Posterior cingulate gyrus (tissue), 11 donors: ENCODE results near the gene COL9A1.

Source experiments
- DNase-seq, 10 donors: peaks; one replicate each; pipeline versions ENCODE4 v3.0.0 to v3.0.0-alpha.2; 2020 to 2021; ENCODE audit warnings: mixed read lengths in 3 of 10
- intact Hi-C: fragments of 100-400 bp; cut with DNase I; formaldehyde crosslinking; loops from one replicate; pipeline ENCODE4 v1.15.1; 2023

COL9A1 gene

DNA sequence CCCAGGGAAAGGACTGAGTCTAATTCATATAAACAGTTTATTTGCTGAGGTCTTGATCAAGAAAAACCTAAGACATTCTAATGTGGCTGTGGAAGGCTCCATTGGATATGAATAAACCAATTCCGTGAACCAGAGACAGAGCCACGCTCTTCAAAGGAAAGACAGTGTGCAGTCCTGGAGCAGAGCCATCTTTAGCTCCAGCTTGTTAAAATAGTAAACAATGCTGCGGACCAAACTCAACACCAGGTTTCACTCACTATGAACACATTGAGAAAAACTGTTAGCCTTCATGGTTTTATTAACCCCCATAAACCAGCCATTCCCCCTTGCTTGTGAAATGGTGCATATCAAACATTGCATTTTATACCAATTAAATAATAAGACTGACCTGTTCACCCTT is 61.9 kb downstream of the COL9A1 start:
- intact Hi-C loops = no loop called here
- peak in 1 of 10 donors; percentile 12 for DNase-seq

DNA sequence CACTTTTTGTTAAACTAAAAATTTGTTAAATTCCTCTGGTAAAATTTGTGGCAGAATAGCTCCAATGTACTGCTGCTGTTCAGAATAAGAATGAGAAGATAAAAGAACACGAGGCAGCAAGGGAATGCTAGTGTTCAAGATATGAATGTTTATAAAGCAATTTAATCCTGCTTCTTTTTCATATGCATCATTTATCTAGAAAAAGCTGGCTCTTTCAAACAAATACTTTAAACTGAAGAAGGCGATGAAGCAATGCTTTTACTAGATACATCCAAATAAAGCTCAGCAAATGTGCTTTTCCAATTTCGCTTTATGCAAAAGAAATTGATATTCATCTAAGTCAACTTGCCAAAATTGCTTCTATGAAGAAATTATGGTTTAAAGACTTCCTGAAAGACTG is 66.5 kb downstream of the COL9A1 start:
- intact Hi-C loops = no loop called here

DNA sequence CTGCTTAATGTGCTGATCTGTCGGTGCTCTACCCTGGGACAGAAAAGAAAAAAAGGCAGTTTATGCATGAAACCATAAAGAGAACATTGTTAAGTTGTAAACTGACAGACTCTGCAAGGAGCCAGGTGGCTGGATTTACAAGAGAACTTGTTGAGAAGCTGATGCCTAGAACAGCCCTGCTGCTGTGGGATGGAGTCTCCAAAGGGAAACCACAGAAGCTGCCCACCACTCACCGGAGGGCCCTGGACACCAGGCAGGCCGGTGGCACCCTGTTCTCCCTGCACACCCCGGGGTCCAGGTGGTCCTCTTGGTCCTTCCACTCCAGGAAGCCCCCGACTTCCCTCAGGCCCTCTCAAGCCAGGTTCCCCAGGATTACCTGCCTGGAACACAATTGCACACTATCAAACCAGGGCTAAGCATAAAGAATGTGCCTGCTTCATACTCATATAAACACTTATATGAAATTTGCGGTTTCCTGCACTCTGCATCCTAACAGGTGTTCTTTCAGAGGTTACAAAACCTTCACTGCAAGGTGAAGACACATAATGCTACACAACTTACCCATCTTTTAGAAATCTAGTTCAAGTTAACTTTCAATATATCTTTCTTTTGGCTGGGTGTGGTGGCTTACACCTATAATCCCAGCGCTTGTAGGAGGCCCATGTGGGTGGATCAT is 68.2 kb downstream of the COL9A1 start:
- DNase-seq = peak in 1 of 10 donors; percentile 69
- intact Hi-C loops = no loop called here

More for the DNA sequence above, 66.5 kb downstream of the COL9A1 start:
- no peak for DNase-seq

DNA sequence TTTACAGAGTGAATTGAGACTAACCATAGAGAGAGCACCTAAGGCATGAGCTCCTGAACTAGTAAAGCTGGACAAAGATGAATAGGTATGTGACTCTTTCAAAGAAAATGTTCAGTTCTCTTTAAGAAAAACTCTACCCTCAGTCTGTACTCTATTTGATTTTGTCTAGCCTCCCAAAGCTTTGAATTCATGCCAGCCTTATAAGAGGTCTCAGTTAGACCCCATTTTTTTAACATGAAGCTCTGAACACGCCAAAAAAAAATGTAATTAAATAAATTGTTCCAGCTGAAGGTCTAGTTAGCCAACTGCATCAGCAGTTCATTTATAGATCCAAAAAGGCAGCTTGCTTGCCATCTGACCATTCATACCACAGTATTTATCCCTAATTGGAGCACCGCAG is 71.6 kb downstream of the COL9A1 start:
- no peak for DNase-seq
- intact Hi-C loops = no loop called here

DNA sequence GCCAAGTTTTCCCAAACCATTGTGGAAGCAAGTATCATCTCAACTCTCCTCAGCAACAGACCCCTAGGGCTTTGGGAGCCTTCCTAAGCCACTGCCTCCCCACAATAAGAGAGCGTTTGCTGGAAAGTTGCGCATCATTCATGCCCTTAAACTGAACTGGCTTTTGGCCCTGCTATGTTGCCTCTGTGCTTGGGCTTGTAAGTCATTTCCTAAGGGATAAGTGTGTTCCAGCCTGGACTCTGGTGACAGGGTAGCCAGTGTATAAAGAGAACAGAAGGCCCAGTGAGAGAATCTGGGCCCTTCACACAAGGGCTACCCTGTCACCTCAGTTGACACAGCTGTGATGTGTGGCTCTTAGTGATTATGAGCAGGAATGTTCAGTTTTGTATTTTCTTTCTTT is 77.8 kb downstream of the COL9A1 start:
- intact Hi-C loops = no loop called here
- peak in 1 of 10 donors; percentile 22 for DNase-seq

DNA sequence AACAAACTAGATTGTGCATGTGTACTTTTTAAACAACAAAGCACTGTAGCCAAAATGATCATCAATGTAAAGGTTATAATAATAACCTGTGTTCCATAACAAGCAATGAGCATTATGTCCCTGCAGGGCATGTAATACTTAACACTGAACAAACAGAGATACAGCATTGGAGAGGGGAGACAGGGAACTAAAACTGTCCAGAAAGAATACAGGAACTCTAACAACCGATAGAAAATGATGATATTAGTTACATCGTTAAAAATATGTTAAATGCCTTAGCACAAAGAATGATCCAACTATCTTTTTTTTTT is 80.5 kb downstream of the COL9A1 start:
- DNase-seq = no peak
- intact Hi-C loops = loop anchor here (1.0 to 5.0 kb wide), 2 partner anchors 80 to 147 kb away; partner anchors contain the start of gene COL9A1

DNA sequence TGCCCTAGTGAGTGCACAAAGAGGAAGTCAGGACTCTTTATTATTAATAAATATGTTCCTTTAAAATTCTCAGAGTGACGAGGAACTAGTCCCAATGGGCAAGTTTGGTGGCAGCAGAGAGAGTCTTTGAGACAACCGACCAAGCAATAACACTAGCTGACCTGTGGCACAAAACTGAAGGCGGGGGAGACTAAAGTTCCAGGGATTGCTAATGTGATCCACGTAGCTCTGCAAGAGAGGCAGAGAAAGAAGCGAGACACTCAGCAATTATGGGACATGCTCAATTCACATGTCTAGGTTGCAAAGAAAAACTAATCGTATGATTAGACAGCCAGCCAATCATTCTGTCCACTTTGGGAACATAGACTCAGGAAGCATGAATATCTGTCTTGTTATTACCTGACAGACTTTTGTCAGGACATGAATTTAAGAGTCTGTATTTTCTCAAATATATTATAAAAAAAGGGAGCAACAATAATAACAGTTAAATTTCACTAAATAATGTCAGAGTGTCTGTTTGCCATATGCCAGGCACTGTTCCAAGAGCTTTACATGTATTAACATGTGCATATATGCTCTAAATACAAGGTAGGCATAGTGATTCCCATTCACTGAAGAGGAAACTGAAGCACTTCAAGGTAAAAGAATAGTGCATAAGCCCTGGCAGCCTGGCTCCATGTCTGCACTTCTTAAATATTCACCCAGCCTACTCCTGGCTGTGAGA is 81.0 kb downstream of the COL9A1 start:
- no peak for DNase-seq
- intact Hi-C loops = loop anchor here (1.0 to 5.0 kb wide), 2 partner anchors 80 to 147 kb away; partner anchors contain the start of gene COL9A1

DNA sequence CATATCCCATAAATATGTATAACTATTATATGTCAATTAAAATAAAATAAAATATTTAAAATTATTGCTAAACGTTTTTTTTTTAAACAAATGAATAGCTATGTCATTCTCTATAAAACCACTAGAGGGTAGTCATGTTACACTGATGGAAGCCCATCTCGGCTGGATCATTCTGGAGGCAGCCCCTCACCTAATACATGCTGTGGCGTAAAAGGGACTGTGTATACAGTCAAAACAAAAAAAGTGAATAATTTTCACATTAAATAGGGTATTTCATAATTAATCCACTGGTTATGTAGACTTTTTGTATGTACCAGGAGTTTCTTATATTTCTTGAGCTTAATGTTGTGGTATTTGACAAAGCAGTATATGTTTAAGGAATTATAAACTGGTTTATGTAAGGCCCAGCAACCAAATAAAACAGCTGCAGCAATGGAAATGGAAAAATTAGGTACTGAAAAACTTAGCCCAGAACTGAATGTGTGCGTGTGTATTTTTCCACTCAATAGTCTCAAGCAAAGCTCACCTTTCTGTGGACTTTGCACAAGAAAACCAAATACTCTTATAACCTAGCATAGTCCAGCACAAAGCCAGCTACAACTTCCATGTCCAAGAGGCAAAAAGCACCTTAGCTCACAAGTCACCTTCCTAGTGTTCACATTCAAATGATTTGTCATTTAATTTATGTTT is 81.7 kb downstream of the COL9A1 start:
- intact Hi-C loops = loop anchor here (5.0 kb wide), 1 partner anchor 81 kb away; the partner anchor contains the start of gene COL9A1
- DNase-seq = peak in 1 of 10 donors; percentile 67

DNA sequence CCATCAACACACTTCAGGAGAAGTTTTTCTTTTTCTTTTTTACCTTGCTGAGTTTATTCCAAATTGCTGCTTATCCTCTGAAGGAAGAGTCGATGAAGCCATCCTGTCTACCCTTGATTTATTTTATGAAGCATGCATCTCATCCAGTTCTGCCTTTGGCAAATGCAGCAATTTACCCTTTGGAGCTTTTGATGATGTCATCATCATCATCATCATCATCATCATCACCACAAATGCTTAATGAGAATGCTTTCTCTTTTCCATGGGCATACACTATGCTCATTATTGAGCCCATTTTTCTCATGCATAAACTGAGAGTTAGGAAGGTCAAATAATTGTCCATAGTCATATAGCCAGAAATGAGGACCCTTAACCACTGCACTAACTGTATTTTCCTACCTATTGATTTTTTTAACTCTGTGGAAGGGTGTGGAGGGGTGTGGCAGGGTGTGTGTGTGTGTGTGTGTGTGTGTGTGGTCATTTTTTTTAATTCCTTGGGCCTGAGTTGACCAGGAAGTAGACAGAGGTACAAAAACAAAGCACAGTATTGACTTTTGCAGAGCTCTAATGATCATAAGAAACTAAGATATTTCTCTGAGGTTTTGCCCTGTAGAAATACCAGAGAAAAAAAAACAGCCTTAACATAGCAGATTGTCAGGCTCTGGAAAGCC is 82.8 kb downstream of the COL9A1 start:
- intact Hi-C loops = loop anchor here (5.0 kb wide), 1 partner anchor 82 kb away; the partner anchor contains the start of gene COL9A1
- no peak for DNase-seq

DNA sequence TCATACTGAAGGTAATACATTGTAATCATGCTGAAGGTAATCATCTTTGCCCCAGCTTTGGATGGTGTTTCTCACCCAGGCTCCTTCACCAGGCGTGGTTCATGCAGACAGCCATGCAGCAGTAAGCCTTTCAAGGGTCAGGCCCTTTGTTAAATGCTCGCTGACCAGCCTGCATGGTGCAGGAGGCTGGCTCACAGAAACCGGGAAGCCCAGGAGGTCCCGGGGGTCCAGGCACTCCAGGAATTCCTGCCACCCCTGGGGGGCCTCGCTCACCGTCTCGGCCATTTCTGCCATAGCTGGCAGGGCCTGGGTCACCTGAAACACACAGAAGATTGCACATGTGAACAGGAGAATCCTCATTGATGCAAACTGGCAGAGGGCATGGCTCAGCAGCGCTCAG is 86.1 kb downstream of the COL9A1 start:
- no peak for DNase-seq

DNA sequence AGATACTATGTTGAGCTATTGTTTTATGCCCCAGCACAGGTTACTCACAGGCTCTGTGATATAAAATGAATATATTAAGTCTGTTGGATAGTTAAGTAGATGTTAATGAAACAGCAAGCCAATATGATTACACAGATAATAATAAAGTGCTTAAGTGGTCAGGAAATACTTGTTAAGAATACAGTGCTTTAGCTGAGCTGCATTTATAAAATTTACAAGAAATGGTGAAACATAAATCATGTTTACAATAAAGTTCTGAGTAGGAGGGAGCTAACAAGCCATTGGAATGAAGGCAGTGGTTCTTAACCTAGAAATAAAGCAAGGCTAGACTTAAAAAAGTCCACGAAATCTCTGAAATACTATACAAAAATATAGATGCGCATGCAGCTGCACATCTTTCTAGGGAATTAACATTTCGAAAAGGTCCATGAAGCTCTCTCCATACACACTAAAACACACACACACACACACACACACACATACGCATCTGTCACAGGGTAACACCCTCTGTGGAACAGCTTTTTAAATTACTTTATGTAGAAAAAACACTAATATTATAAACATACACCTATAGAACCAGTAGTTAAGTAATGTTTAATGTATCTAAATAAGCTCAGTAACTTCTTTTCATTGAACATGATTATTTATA is 87.3 kb downstream of the COL9A1 start:
- intact Hi-C loops = no loop called here
- DNase-seq = no peak

More for the DNA sequence above, 86.1 kb downstream of the COL9A1 start:
- intact Hi-C loops = no loop called here

DNA sequence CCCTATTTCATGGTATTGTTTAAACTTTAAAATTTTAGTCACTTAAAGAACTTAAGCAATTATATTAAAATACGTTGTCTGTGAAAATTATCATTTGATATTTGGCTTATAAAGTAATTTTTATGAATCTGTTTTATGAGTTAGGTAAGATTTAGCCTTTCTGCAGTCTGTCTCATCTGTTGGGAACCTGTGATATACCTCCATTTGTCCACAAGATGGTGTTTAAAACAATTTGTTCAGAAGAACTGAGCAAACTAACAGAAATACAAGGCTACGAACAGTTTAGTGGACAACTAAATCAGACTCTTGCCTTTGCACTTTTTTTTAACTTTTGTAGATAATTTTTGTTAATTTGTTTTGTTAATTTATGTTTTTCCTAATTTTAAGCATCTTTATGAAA is 92.4 kb downstream of the COL9A1 start:
- no peak for DNase-seq
- intact Hi-C loops = no loop called here

DNA sequence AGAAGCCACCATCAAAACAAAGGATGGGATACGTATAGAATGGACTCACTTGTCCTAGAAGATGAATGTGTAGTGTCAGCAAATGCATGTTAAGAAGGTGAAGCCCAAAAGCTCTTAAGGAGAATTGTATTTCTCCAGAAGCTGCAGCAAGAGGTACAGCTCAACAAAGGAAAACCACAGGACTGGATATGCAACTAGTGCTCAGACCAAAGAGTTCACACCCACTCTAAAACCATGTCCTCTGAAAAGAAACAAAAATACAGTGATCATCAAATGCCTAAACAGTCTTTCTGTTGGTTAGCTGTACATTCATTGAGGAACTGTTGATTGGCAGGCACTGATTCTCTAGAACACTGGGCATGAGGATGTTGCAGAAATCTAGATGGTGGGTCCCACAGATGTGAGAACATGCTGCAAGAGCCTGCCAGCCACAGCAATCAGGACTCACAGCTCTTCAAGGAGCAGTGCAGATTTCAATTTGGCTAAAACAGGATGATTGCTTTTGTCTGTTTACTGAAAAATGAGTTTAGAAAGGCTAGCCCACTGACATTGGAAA is 94.6 kb downstream of the COL9A1 start:
- intact Hi-C loops = no loop called here

DNA sequence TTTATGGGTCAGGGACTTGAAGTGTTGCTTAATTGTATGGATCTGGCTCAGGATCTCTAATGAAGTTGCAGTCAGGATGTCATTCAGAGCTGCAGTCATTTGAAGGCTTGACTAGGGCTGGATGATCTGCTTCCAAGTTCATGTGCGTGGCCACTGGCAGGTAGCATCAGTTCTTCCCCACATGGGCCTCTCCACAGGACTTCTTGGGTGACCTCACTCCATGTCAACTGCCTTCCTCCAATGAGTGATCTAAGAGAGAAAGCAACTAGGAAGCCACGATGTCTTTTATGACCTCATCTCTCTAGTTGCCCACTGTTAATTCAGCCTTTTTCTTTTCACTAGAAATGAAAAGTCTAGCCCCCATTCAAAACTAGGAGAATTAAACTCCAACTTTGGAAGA is 104.1 kb downstream of the COL9A1 start:
- DNase-seq = no peak
- intact Hi-C loops = no loop called here

More for the DNA sequence above, 94.6 kb downstream of the COL9A1 start:
- no peak for DNase-seq

DNA sequence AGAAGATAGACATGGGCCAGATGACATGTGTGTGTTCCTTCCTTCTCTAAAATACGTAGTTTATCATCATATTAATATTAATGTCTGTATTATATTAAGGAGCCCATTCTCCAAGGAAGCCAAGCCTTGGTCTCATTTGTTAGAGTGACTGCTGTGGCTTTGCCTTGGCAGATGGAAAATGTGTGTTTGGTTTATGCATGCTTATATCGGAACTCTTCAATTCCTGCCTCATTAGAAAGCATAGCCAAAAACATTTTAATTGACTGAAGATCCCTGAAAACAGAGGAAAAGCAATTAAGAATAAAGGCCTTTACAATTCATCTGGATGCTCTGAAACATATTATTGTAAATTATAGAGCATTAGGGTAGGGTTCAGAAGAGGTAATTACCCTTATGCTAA is 106.4 kb downstream of the COL9A1 start:
- intact Hi-C loops = no loop called here
- no peak for DNase-seq

DNA sequence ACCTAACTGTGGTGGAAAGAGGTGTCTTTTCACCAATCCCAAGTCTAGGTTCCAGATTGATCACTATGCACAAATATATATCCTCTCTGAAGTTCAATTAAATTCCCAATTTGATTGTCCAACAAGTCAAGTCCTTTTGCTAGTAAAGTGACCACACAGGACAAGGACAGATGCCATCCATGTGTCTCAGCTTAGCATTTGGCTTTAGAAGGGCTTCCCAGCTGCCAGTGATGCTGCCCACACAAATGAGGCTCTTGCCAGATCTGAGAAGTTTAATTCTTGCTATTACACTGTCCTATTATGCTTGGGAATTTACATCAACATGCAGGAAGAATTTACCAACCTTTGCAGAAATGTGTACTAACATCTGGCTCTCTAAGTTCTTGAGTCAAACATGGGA is 108.5 kb downstream of the COL9A1 start:
- intact Hi-C loops = no loop called here

DNA sequence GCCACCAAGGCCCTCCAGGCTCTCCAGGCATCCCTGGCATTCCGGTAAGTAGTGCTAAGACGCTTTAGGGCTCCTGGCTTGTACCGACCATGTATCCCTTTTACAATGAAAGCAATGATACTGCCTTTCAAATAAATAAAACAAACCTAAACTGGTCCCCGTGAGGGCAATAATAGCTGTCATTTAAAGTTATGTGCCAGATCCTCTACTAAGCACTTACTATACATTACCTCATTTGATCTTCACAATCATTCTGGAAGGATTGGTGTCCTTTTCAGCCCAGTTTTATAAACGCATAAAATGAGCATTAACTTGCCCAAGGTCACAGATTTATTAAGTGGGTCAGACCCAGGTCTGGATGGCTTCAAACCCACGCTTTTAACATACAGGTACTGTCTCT is 114.7 kb downstream of the COL9A1 start:
- intact Hi-C loops = no loop called here
- DNase-seq = no peak

More for the DNA sequence above, 108.5 kb downstream of the COL9A1 start:
- no peak for DNase-seq

DNA sequence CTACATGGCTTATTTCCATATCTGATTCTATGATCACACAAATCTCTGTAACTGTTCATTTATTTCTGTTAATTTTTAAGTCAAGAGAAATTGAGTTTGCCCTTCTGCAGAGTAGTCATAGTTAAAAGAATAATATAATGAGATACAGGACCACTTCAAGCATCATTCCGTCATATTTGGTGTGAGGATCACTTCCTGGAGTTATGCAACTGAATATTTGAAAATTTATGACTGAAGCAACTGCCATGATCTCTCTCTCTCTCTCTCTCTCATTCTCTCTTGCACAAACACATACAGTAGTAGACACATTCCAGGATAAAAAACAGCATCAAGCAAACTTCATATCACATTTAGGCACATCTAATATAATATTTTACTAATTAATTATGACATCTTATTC is 116.4 kb downstream of the COL9A1 start:
- intact Hi-C loops = no loop called here

DNA sequence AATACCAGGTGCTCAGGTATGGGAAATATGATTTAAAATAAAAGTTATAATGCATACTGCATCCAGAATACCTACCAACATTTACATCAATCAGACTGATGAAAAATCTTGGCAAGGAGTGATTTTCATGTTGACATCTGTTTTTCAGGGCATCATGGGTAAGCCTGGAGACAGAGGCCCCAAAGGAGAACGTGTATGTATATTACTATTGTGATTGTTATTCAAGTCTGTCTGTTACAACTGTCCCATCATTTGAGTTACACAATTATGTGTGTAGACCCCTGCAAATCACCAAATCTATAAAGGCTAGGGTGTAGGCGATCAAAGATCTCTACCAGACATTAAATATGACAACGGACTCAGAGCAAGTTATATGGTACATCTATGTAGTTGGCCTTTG is 118.2 kb downstream of the COL9A1 start:
- intact Hi-C loops = no loop called here
- DNase-seq = no peak

More for the DNA sequence above, 116.4 kb downstream of the COL9A1 start:
- no peak for DNase-seq

DNA sequence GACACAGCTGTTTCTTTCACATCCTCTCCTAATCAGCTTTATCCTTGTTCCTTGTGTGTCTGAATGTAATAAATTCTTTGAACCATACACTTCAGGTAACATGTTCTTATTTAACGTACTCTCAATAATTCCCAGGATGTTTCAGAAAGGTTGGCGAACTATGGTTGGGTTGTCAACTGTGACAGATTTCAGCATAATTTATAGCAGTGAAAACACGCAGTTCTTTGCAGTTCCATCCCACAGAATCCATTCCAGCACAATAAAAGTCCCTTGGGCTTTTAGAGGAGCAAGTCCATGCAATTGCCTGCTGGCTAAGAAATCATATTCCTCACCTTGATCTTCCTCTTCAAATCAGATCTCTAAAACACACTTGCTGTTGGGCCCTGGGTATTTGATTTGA is 119.3 kb downstream of the COL9A1 start:
- no peak for DNase-seq
- intact Hi-C loops = no loop called here
